B cell (primary cell): Measurements from ENCODE around the gene CD52. TPM values are rescaled to one million over a fixed set of nuclear protein-coding genes. Genes with fewer than 3 reads are reported as not detected.

Source experiments
- ATAC-seq: fragments of 200-7000 bp; cut with Tn5 transposase; one replicate; pipeline ENCODE4 v1.10.0; 2021; ENCODE audit warnings: low read depth, mild to moderate bottlenecking, moderate number of reproducible peaks, moderate library complexity
- CTCF ChIA-PET: fragments of 350-600 bp; sonication (Branson Sonifier 250); formaldehyde crosslinking; loops from one replicate; lab custom pipeline; 2021; ENCODE audit warnings: antibody characterized with exemption, inconsistent platforms; lab: Charles Lee
- POLR2A ChIA-PET: fragments of 350-600 bp; sonication (Branson Sonifier 250); formaldehyde crosslinking; loops from one replicate; lab custom pipeline; 2021; ENCODE audit warnings: antibody characterized with exemption; lab: Charles Lee
- DNase-seq: peaks from one replicate; pipeline ENCODE4 v3.0.0; 2013
- H2AFZ ChIP-seq: 2 replicates; pipeline ENCODE4 v1.6.1; 2012; ENCODE audit warnings: mild to moderate bottlenecking, low read depth, low read length; ENCODE audit not compliant: insufficient read depth, poor library complexity, severe bottlenecking
- H3K27ac ChIP-seq, 2 donors: 1 replicate in 1 of 2; 2 replicates in 1 of 2; pipeline ENCODE4 v1.5.1; 2012 to 2013; ENCODE audit warnings: low read length in 2 of 2, mild to moderate bottlenecking in 2 of 2, moderate library complexity in 1 of 2
- H3K27me3 ChIP-seq, 4 experiments: fragments of 200-600 bp in 1 of 4; sonication (generic) in 1 of 4; replicated peaks in 1 of 4; 1 replicate in 2 of 4; 2 replicates in 2 of 4; pipeline versions ENCODE4 v1.6.1 to v1.7.0; 2013 to 2016; ENCODE audit warnings: low read length in 3 of 4, mild to moderate bottlenecking in 2 of 4, mixed read lengths in 1 of 4, moderate library complexity in 1 of 4; ENCODE audit not compliant: insufficient read depth in 4 of 4, control insufficient read depth in 3 of 4; ENCODE audit errors: control extremely low read depth in 1 of 4
- H3K36me3 ChIP-seq, 2 experiments: replicated peaks in 1 of 2; 1 replicate in 1 of 2; 2 replicates in 1 of 2; pipeline versions ENCODE4 v1.6.1 to v1.7.1; 2013; ENCODE audit warnings: low read length in 1 of 2; ENCODE audit not compliant: insufficient read depth in 2 of 2, control insufficient read depth in 1 of 2; ENCODE audit errors: control extremely low read depth in 1 of 2, extremely low read depth in 1 of 2
- H3K4me1 ChIP-seq, 2 donors: fragments of 200-600 bp in 1 of 2; sonication (generic) in 1 of 2; 1 replicate in 1 of 2; 2 replicates in 1 of 2; pipeline versions ENCODE4 v1.5.1 to v1.6.1; 2013 to 2017; ENCODE audit warnings: low read length in 2 of 2; ENCODE audit not compliant: control insufficient read depth in 2 of 2, insufficient read depth in 2 of 2
- H3K4me2 ChIP-seq: replicated peaks from 2 replicates; pipeline ENCODE3; 2012; ENCODE audit warnings: mild to moderate bottlenecking, low read depth, low read length; ENCODE audit not compliant: poor library complexity, severe bottlenecking
- H3K4me3 ChIP-seq, 5 experiments: fragments of 200-600 bp in 1 of 5; sonication (generic) in 1 of 5; 1 replicate in 3 of 5; 2 replicates in 2 of 5; pipeline versions ENCODE4 v1.5.1 to v1.7.0; 2011 to 2016; ENCODE audit warnings: low read length in 4 of 5, mild to moderate bottlenecking in 4 of 5, low read depth in 2 of 5, control low read depth in 1 of 5, moderate library complexity in 1 of 5; ENCODE audit not compliant: insufficient read depth in 1 of 5; ENCODE audit errors: control extremely low read depth in 1 of 5, extremely low read depth in 1 of 5
- H3K79me2 ChIP-seq: fragments of 200-600 bp; sonication (generic); one replicate; pipeline ENCODE4 v1.6.0; 2016; ENCODE audit warnings: low read length; ENCODE audit not compliant: control insufficient read depth, insufficient read depth
- H3K9ac ChIP-seq: fragments of 200-600 bp; sonication (generic); 2 replicates; pipeline ENCODE4 v1.6.1; 2017; ENCODE audit warnings: mild to moderate bottlenecking, low read length, moderate library complexity
- H3K9me3 ChIP-seq, 3 donors: one replicate each; pipeline versions ENCODE4 v1.6.1 to v1.7.1; 2013; ENCODE audit warnings: low read length in 2 of 3; ENCODE audit not compliant: control insufficient read depth in 2 of 3, insufficient read depth in 1 of 3; ENCODE audit errors: control extremely low read depth in 1 of 3
- H4K20me1 ChIP-seq: 2 replicates; pipeline ENCODE4 v1.6.0; 2012; ENCODE audit warnings: mild to moderate bottlenecking, low read length; ENCODE audit not compliant: insufficient read depth, control insufficient read depth, poor library complexity, severe bottlenecking
- H3K27ac Mint-ChIP-seq: one replicate; pipeline ENCODE4 v1.8.0; 2021; ENCODE audit warnings: mixed read lengths
- H3K27me3 Mint-ChIP-seq: one replicate; pipeline ENCODE4 v1.8.0; 2021; ENCODE audit warnings: mixed read lengths
- H3K4me1 Mint-ChIP-seq: one replicate; pipeline ENCODE4 v1.8.0; 2021; ENCODE audit warnings: mixed read lengths
- H3K4me3 Mint-ChIP-seq: one replicate; pipeline ENCODE4 v1.8.0; 2021; ENCODE audit warnings: mixed read lengths
- H3K9me3 Mint-ChIP-seq: one replicate; pipeline ENCODE4 v1.8.0; 2022; ENCODE audit warnings: mixed read lengths; ENCODE audit not compliant: insufficient read depth
- EZH2 ChIP-seq: IDR thresholded peaks from 2 replicates; pipeline ENCODE4 v1.6.1; 2012; ENCODE audit warnings: borderline replicate concordance, low read depth, mild to moderate bottlenecking, moderate library complexity, low read length; ENCODE audit not compliant: insufficient read depth, poor library complexity, severe bottlenecking
- WGBS: methylation state at CpG from one replicate; pipeline ENCODE4 v1.1.5; 2013; ENCODE audit warnings: missing lambda C conversion rate; ENCODE audit not compliant: insufficient coverage; 5-methylcytosine and 5-hydroxymethylcytosine counted together
- intact Hi-C: fragments of 100-400 bp; cut with micrococcal nuclease; formaldehyde crosslinking; loops from one replicate; pipeline ENCODE4 v1.10.0; 2022
- polyA plus RNA-seq: library from polyadenylated mRNA; depleted of rRNA; stranded (reverse); fragments of >200 nt; gene quantifications from 2 replicates; pipeline ENCODE4 v1.2.3, GENCODE V29; 2012
- total RNA-seq, 2 donors: library from RNA; stranded (reverse); fragments of 120-200 nt in 1 of 2; gene quantifications; 1 replicate in 1 of 2; 2 replicates in 1 of 2; pipeline versions ENCODE4 v1.2.3 to v1.2.4, GENCODE V29; 2013 to 2022
- TF ChIP-seq, protein P1 (sequence below): fragments of 200-600 bp; IDR thresholded peaks from one replicate; pipeline ENCODE4 v1.8.0; 2022; ENCODE audit warnings: antibody characterized with exemption, mild to moderate bottlenecking

CD52 gene
- total and polyA plus RNA-seq, 2 donors (not counting 1 experiment from before 2014, with no cell fraction given) = 1,116 to 1,597 TPM

DNA sequence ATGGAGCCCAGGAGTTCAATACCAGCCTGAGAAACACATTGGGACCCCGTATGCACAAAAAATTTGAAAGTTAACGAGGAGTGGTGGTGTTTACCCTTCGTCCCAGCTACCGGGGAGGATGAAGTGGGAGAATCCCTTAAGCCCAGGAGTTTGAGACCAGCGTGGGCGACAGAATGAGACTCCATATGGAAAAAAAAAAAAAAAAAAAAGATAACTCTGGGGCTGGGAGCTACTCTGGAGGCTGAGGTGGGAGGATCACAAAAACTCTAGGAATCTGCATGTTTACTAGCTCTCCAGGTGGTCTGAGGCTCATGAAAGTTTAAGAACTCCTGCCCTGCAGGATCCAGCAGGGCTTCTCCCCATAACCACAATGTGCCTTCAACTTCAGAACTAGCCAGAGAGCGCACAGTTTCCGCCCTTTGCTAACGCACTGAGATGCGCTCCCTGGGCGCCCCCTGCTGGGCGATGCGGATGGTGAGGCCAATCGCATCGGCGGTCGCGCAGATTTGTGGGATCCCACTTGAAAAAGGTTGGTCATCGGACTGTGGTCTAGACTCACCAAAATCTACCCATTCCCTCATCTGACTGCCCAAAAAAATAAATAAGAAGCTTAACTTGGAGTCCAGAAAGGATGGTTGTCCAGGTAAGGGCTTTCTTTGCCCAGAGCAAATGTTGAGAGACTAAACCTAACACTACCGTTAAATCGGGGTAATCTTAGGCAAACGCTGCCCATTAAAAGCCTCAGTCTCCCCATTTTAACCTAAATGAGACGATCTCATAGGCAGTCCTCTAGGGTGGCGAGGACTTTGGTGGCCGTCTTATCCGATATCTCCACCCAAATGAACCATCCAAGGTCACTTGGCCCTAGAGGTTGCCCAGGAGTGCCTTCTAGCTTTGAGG, 46.0 kb downstream of the CD52 start:
- no peak for TF ChIP-seq EZH2
- TF ChIP-seq, protein P1, sequence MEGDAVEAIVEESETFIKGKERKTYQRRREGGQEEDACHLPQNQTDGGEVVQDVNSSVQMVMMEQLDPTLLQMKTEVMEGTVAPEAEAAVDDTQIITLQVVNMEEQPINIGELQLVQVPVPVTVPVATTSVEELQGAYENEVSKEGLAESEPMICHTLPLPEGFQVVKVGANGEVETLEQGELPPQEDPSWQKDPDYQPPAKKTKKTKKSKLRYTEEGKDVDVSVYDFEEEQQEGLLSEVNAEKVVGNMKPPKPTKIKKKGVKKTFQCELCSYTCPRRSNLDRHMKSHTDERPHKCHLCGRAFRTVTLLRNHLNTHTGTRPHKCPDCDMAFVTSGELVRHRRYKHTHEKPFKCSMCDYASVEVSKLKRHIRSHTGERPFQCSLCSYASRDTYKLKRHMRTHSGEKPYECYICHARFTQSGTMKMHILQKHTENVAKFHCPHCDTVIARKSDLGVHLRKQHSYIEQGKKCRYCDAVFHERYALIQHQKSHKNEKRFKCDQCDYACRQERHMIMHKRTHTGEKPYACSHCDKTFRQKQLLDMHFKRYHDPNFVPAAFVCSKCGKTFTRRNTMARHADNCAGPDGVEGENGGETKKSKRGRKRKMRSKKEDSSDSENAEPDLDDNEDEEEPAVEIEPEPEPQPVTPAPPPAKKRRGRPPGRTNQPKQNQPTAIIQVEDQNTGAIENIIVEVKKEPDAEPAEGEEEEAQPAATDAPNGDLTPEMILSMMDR = peak; percentile 95
- H4K20me1 ChIP-seq = no peaks in the 10 kb centered on the region
- Mint-ChIP-seq H3K9me3 (no peaks in the 10 kb centered on the region), H3K27ac (no peak overlapping the region), H3K4me3 (no peak overlapping the region), H3K4me1 (peaks cover 31% of the 10 kb centered on the region), H3K27me3 (peaks cover 28% of the 10 kb centered on the region)
- intact Hi-C loops = loop anchor here (1.0 kb wide), 5 partner anchors 28 to 258 kb away; partner anchors contain the start of gene ZNF593
- peaks cover 0 to 11% (median 0%) of the 10 kb centered on the region in 3 donors for H3K9me3 ChIP-seq
- ChIA-PET CTCF (interaction anchor here (0.7 to 5.7 kb wide), 34 partner anchors 9 to 260 kb away, joined by 3 to 96 read pairs (median 6); partner anchors contain the start of genes C1orf232, CD52, CEP85 and SH3BGRL3), POLR2A (interaction anchor here (0.6 to 1.0 kb wide), 4 partner anchors 45 to 91 kb away, joined by 3 to 14 read pairs (median 6); partner anchors contain the start of gene SH3BGRL3)
- WGBS = 36% methylated on average over 25 of the region's 26 CpGs
- DNase-seq (peak; percentile 87), ATAC-seq (peak; percentile 82)
- H3K36me3 ChIP-seq = no peaks in the 10 kb centered on the region
- no peak overlapping the region for H3K27ac ChIP-seq
- no peaks in the 10 kb centered on the region for H3K79me2 ChIP-seq
- peaks cover 0 to 36% (median 14%) of the 10 kb centered on the region in 4 experiments for H3K27me3 ChIP-seq
- H3K4me2 ChIP-seq = peak overlapping the region; percentile 2
- H3K9ac ChIP-seq = no peak overlapping the region
- no peak overlapping the region for H2AFZ ChIP-seq
- no peak overlapping the region for H3K4me3 ChIP-seq
- peaks cover 22 to 28% of the 10 kb centered on the region in 2 donors for H3K4me1 ChIP-seq
